Kidney (tissue), 14 donors: ENCODE data around the gene BTBD9. TPM values are rescaled to one million over a fixed set of nuclear protein-coding genes. Genes with fewer than 3 reads are reported as not detected.

ENCODE experiments used
- DNase-seq, 5 donors: peaks; one replicate each; pipeline ENCODE4 v3.0.0-alpha.2; 2013 to 2020
- FAIRE-seq: peaks from 2 replicates; lab custom pipeline; 2012; peaks lifted over from hg19 to GRCh38; lab: Jason Lieb, UNC
- H3K27ac ChIP-seq, 2 donors: one replicate each; pipeline ENCODE4 v1.7.0; 2013; ENCODE audit warnings: low read depth in 2 of 2, low read length in 2 of 2, inconsistent platforms in 1 of 2
- H3K27me3 ChIP-seq: one replicate; pipeline ENCODE4 v1.7.1; 2013; ENCODE audit warnings: low read length, inconsistent platforms; ENCODE audit not compliant: control insufficient read depth, insufficient read depth
- H3K36me3 ChIP-seq, 3 donors: one replicate each; pipeline versions ENCODE4 v1.7.0 to v1.7.1; 2013; ENCODE audit warnings: low read length in 3 of 3, control low read depth in 1 of 3, inconsistent platforms in 1 of 3; ENCODE audit not compliant: insufficient read depth in 3 of 3, control insufficient read depth in 2 of 3
- H3K4me1 ChIP-seq, 3 donors: one replicate each; pipeline versions ENCODE4 v1.7.0 to v1.7.1; 2013; ENCODE audit warnings: low read length in 3 of 3, inconsistent platforms in 1 of 3, low read depth in 1 of 3; ENCODE audit not compliant: control insufficient read depth in 2 of 3, insufficient read depth in 2 of 3
- H3K4me3 ChIP-seq, 3 donors: one replicate each; pipeline versions ENCODE4 v1.7.0 to v1.8.1; 2013; ENCODE audit warnings: low read length in 3 of 3, control low read depth in 1 of 3, inconsistent platforms in 1 of 3
- H3K9ac ChIP-seq, 3 donors: one replicate each; pipeline versions ENCODE4 v1.7.0 to v1.7.1; 2013; ENCODE audit warnings: low read length in 3 of 3, control low read depth in 1 of 3, inconsistent platforms in 1 of 3
- H3K9me3 ChIP-seq, 3 donors: one replicate each; pipeline versions ENCODE4 v1.7.0 to v1.7.1; 2013; ENCODE audit warnings: low read length in 3 of 3, control low read depth in 1 of 3, inconsistent platforms in 1 of 3; ENCODE audit not compliant: control insufficient read depth in 2 of 3, insufficient read depth in 1 of 3
- CTCF ChIP-seq: IDR thresholded peaks from 3 replicates; pipeline ENCODE4 v1.5.1; 2012; ENCODE audit warnings: mild to moderate bottlenecking, moderate library complexity, borderline replicate concordance; ENCODE audit not compliant: insufficient read depth; ENCODE audit errors: extremely low read depth
- intact Hi-C: fragments of 100-400 bp; cut with DNase I; formaldehyde crosslinking; loops from one replicate; pipeline ENCODE4 v1.11.1; 2022
- polyA plus RNA-seq: library from polyadenylated mRNA; stranded (reverse); fragments of 350-450 nt; fragmentation: Illumina TruSeq; extraction: RNeasy Lipid Tissue Mini Kit (QIAGEN cat#74804); gene quantifications from one replicate; pipeline ENCODE4 v1.2.3, GENCODE V29; 2014; ENCODE audit warnings: low read depth, low replicate concordance; ENCODE audit not compliant: insufficient read depth
- total RNA-seq: library from RNA; stranded (reverse); fragmentation: NEBNext Ultra II Directional; extraction: Animal tissue kit (Norgen Biotek cat#: 25700); gene quantifications from one replicate; pipeline ENCODE4 v1.2.1, GENCODE V29; 2021
- donor health status: control.
- donor health status: control.
- donor health status: control.
- donor health status: control.
- donor health status: control.
- donor health status: DM: yes; HTN: yes; CAD: no.
- donor health status: Normal renal cell carcinoma (clear cell type).

BTBD9 gene
- total and polyA plus RNA-seq, 2 donors from 2014 or later = 4.2 to 29.9 TPM

GRCh38 chr6:38649744-38650143 is 10.0 kb upstream of the BTBD9 start:
- intact Hi-C loops = no loop called here
- DNase-seq (no peak), FAIRE-seq (no peak)
- Histone ChIP-seq H3K9ac (no peak overlapping the region), H3K4me3 (no peak overlapping the region), H3K36me3 (peaks cover 0 to 2% (median 0%) of the 10 kb centered on the region in 3 donors), H3K9me3 (no peaks in the 10 kb centered on the region), H3K27me3 (no peaks in the 10 kb centered on the region), H3K27ac (no peak overlapping the region), H3K4me1 (no peaks in the 10 kb centered on the region)
- TF ChIP-seq CTCF = no peak

DNA sequence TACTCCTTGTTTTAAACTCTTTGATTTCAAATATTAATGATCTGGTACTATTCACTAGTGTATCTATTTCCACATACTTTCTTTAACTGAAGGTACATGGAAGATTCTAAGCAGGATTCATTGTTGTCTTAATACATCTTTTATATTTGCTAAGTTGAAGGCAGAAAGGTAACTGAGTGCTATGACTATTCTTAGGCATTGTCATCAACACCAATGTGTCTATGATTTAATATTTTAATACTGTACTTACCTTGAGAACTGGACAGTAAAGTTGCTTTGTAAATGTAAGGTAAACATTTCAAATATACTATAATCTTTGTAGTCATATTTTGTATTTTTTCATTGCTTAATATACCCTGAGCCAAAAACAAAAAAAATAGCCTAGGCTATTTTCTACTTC is 8.9 kb upstream of the BTBD9 start:
- FAIRE-seq = no peak

GRCh38 chr6:38646166-38646878 is 6.6 kb upstream of the BTBD9 start:
- Histone ChIP-seq H3K4me1 (no peaks in the 10 kb centered on the region), H3K27me3 (no peaks in the 10 kb centered on the region), H3K9me3 (no peaks in the 10 kb centered on the region), H3K36me3 (peaks cover 0 to 2% (median 0%) of the 10 kb centered on the region in 3 donors), H3K27ac (no peak overlapping the region), H3K9ac (no peak overlapping the region), H3K4me3 (no peak overlapping the region)
- intact Hi-C loops = no loop called here
- no peak for TF ChIP-seq CTCF
- no peak for DNase-seq
- no peak for FAIRE-seq

More for the DNA sequence above, 8.9 kb upstream of the BTBD9 start:
- H3K36me3 ChIP-seq = peaks cover 0 to 2% (median 0%) of the 10 kb centered on the region in 3 donors
- H3K9me3 ChIP-seq = no peaks in the 10 kb centered on the region
- H3K4me1 ChIP-seq = no peaks in the 10 kb centered on the region
- no peak overlapping the region for H3K27ac ChIP-seq
- no peaks in the 10 kb centered on the region for H3K27me3 ChIP-seq
- DNase-seq = no peak
- no peak overlapping the region for H3K9ac ChIP-seq
- TF ChIP-seq CTCF = no peak
- intact Hi-C loops = no loop called here
- H3K4me3 ChIP-seq = no peak overlapping the region
